Naive thymus-derived CD4-positive, alpha-beta T cell (primary cell): Measurements from ENCODE around the gene ANO1. TPM values are rescaled to one million over a fixed set of nuclear protein-coding genes. Genes with fewer than 3 reads are reported as not detected.

Experiments used
- ATAC-seq: fragments of 150-1000 bp; cut with Tn5 transposase; 2 replicates; pipeline ENCODE4 v1.10.0; 2021; ENCODE audit warnings: mild to moderate bottlenecking, moderate library complexity
- CTCF ChIA-PET: fragments of 350-600 bp; sonication (Branson Sonifier 250); formaldehyde crosslinking; loops from one replicate; lab custom pipeline; 2021; ENCODE audit warnings: antibody characterized with exemption; lab: Charles Lee
- POLR2A ChIA-PET: fragments of 350-600 bp; sonication (Branson Sonifier 250); formaldehyde crosslinking; loops from one replicate; lab custom pipeline; 2021; ENCODE audit warnings: antibody characterized with exemption, inconsistent platforms; lab: Charles Lee
- DNase-seq, 9 donors: peaks; one replicate each; pipeline versions ENCODE4 v3.0.0 to v3.0.0-alpha.2; 2020 to 2022; ENCODE audit warnings: mixed read lengths in 1 of 9
- H3K27ac ChIP-seq: one replicate; pipeline ENCODE4 v1.7.0; 2013; ENCODE audit warnings: mild to moderate bottlenecking, low read depth, low read length, moderate library complexity
- H3K27me3 ChIP-seq, 2 donors: one replicate each; pipeline ENCODE4 v1.7.0; 2013; ENCODE audit warnings: low read length in 2 of 2, mild to moderate bottlenecking in 2 of 2, moderate library complexity in 2 of 2; ENCODE audit not compliant: control insufficient read depth in 2 of 2, insufficient read depth in 2 of 2
- H3K36me3 ChIP-seq, 3 experiments: 1 replicate in 2 of 3; 2 replicates in 1 of 3; pipeline ENCODE4 v1.7.0; 2013; ENCODE audit warnings: low read length in 3 of 3, mild to moderate bottlenecking in 3 of 3, moderate library complexity in 1 of 3; ENCODE audit not compliant: insufficient read depth in 3 of 3, control insufficient read depth in 2 of 3
- H3K4me1 ChIP-seq, 2 donors: one replicate each; pipeline ENCODE4 v1.7.0; 2013; ENCODE audit warnings: low read length in 2 of 2, mild to moderate bottlenecking in 2 of 2, moderate library complexity in 1 of 2; ENCODE audit not compliant: control insufficient read depth in 2 of 2, insufficient read depth in 2 of 2
- H3K4me3 ChIP-seq: 2 replicates; pipeline ENCODE4 v1.7.0; 2013; ENCODE audit warnings: mild to moderate bottlenecking, low read length
- H3K9me3 ChIP-seq, 3 experiments: 1 replicate in 2 of 3; 2 replicates in 1 of 3; pipeline ENCODE4 v1.7.0; 2013; ENCODE audit warnings: low read length in 3 of 3; ENCODE audit not compliant: control insufficient read depth in 2 of 3
- H3K27ac Mint-ChIP-seq, 9 donors: one replicate each; pipeline ENCODE4 v1.8.0; 2020 to 2022; ENCODE audit warnings: mixed read lengths in 9 of 9, mild to moderate bottlenecking in 8 of 9, moderate library complexity in 5 of 9, inconsistent platforms in 2 of 9
- H3K27me3 Mint-ChIP-seq, 5 donors: one replicate each; pipeline ENCODE4 v1.8.0; 2021 to 2022; ENCODE audit warnings: mixed read lengths in 5 of 5, mild to moderate bottlenecking in 1 of 5
- H3K36me3 Mint-ChIP-seq, 5 donors: one replicate each; pipeline ENCODE4 v1.8.0; 2020 to 2022; ENCODE audit warnings: mixed read lengths in 5 of 5, mild to moderate bottlenecking in 3 of 5, inconsistent platforms in 1 of 5
- H3K4me1 Mint-ChIP-seq, 7 donors: one replicate each; pipeline ENCODE4 v1.8.0; 2020 to 2022; ENCODE audit warnings: mixed read lengths in 7 of 7, mild to moderate bottlenecking in 3 of 7, inconsistent platforms in 1 of 7
- H3K4me3 Mint-ChIP-seq, 10 donors: one replicate each; pipeline ENCODE4 v1.8.0; 2020 to 2022; ENCODE audit warnings: mild to moderate bottlenecking in 10 of 10, mixed read lengths in 10 of 10, moderate library complexity in 6 of 10, inconsistent platforms in 2 of 10
- H3K9me3 Mint-ChIP-seq, 11 donors: one replicate each; pipeline ENCODE4 v1.8.0; 2020 to 2022; ENCODE audit warnings: mixed read lengths in 11 of 11, mild to moderate bottlenecking in 4 of 11, inconsistent platforms in 1 of 11, moderate library complexity in 1 of 11
- intact Hi-C, 2 donors: fragments of 100-400 bp; cut with micrococcal nuclease; formaldehyde crosslinking; loops; one replicate each; pipeline ENCODE4 v1.15.1; 2023
- polyA plus RNA-seq, 2 donors: library from polyadenylated mRNA; unstranded; fragments of 300-500 nt; fragmentation: Illumina TruSeq; gene quantifications; one replicate each; pipeline ENCODE4 v1.2.3, GENCODE V29; 2021
- total RNA-seq, 6 experiments: library from RNA in 5 of 6; stranded (reverse) in 5 of 6; gene quantifications; 1 replicate in 5 of 6; 2 replicates in 1 of 6; pipeline ENCODE4 v1.2.3 and lab custom pipeline; 2021 to 2026

ANO1 gene
- total and polyA plus RNA-seq, 7 experiments from 2014 or later = not detected

DNA sequence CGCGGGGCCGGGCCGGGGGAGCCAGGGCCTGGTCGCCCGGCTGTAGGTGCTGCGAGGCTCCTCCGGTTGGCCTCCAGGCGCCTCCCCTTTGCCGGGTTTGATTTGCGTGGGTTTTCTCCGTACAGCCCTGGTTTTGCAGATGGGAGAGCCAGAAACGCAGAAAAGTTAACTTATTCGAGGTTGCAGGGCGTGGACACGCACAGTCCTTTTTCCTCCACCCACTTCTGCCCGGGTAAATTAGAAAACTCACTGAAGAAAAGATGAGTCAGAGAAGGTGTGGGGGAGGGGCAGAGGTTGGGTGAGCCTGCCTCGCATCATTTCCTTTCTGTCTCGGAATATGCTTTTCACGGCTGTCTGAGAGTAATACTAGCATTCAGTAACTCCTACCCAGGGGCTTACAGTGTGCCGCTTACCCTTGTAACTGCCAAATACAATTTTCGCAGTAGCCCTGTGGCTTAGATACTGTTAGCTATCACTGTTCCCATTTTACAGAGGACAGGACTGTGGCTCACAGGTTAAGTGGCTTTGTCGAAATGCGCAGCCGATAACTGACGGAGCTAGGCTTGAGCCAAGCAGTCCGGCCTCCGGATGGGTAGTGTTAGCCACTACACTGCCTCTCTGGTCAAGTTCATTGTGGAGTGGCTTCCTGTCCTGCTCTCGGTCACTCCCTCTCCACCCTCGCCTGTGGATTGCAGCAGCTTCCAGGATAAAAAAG lies 125.8 kb downstream of the ANO1 start:
- peaks cover 21 to 34% of the 10 kb centered on the region in 2 donors for H3K4me1 ChIP-seq
- Mint-ChIP-seq H3K36me3 (peaks cover 3 to 26% (median 14%) of the 10 kb centered on the region in 5 donors), H3K9me3 (no peaks in the 10 kb centered on the region), H3K27me3 (peaks cover 0 to 6% (median 0%) of the 10 kb centered on the region in 5 donors), H3K4me1 (peaks cover 32 to 62% (median 42%) of the 10 kb centered on the region in 7 donors), H3K4me3 (peak overlapping the region; percentile 92 to 99 (median 96)), H3K27ac (peak overlapping the region; percentile 93 to 99 (median 97))
- ChIA-PET POLR2A (interaction anchor here (0.9 to 3.3 kb wide), 5 partner anchors 10 to 522 kb away, joined by 3 to 16 read pairs (median 4); partner anchors contain the start of gene PPFIA1), CTCF (interaction anchor here (0.6 kb wide), 1 partner anchor 10 kb away, joined by 3 read pairs; no protein-coding TSS in a partner anchor)
- H3K36me3 ChIP-seq = peaks cover 14 to 41% (median 19%) of the 10 kb centered on the region in 3 experiments
- DNase-seq = peak; percentile 48 to 92 (median 79)
- H3K4me3 ChIP-seq = peak overlapping the region; percentile 97
- no peaks in the 10 kb centered on the region for H3K9me3 ChIP-seq
- H3K27me3 ChIP-seq = no peaks in the 10 kb centered on the region
- ATAC-seq = peak; percentile 86
- H3K27ac ChIP-seq = peak overlapping the region; percentile 81
- intact Hi-C loops = loop anchor here (1.0 to 10.0 kb wide), 7 partner anchors 66 to 1932 kb away; partner anchors contain the start of genes LTO1 (in 2 of the 2), PPFIA1 (in 2 of the 2), ANAPC15 (in 1 of the 2) and C11orf24 (in 1 of the 2)

DNA sequence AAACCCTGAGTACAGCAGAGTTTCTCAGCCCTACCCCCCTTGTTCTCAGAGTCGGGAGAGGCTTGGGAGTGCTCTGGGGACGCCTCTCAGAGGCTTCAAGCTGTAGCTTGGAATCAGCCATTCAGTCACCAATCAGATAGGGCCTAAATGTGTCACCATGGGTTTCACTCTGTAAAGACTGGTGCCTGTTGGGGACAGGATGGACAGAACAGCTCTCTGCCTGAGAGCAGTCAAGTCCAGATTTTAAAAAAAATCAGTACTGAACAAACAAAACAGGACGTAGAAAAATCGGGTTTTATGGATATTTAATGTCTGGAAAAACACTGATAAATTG lies 126.3 kb downstream of the ANO1 start:
- intact Hi-C loops = loop anchor here (5.0 to 10.0 kb wide), 4 partner anchors 527 to 1932 kb away; partner anchors contain the start of genes ANAPC15 (in 1 of the 2), C11orf24 (in 1 of the 2) and LTO1 (in 1 of the 2)
- no peaks in the 10 kb centered on the region for H3K9me3 ChIP-seq
- H3K4me1 ChIP-seq = peaks cover 21 to 34% of the 10 kb centered on the region in 2 donors
- ChIA-PET CTCF (interaction anchor here (0.6 kb wide), 1 partner anchor 9 kb away, joined by 3 read pairs; no protein-coding TSS in a partner anchor), POLR2A (interaction anchor here (0.9 to 3.3 kb wide), 5 partner anchors 11 to 522 kb away, joined by 3 to 16 read pairs (median 4); partner anchors contain the start of gene PPFIA1)
- ATAC-seq (no peak), DNase-seq (no peak)
- no peaks in the 10 kb centered on the region for H3K27me3 ChIP-seq
- Mint-ChIP-seq H3K36me3 (peaks cover 3 to 31% (median 19%) of the 10 kb centered on the region in 5 donors), H3K9me3 (no peaks in the 10 kb centered on the region), H3K27me3 (peaks cover 0 to 4% (median 0%) of the 10 kb centered on the region in 5 donors), H3K4me3 (peak overlapping the region; percentile 92 to 99 (median 96)), H3K27ac (peak overlapping the region; percentile 93 to 99 (median 97)), H3K4me1 (peaks cover 34 to 67% (median 48%) of the 10 kb centered on the region in 7 donors)
- peaks cover 14 to 46% (median 19%) of the 10 kb centered on the region in 3 experiments for H3K36me3 ChIP-seq
- H3K4me3 ChIP-seq = peak overlapping the region; percentile 97
- peak overlapping the region; percentile 81 for H3K27ac ChIP-seq

DNA sequence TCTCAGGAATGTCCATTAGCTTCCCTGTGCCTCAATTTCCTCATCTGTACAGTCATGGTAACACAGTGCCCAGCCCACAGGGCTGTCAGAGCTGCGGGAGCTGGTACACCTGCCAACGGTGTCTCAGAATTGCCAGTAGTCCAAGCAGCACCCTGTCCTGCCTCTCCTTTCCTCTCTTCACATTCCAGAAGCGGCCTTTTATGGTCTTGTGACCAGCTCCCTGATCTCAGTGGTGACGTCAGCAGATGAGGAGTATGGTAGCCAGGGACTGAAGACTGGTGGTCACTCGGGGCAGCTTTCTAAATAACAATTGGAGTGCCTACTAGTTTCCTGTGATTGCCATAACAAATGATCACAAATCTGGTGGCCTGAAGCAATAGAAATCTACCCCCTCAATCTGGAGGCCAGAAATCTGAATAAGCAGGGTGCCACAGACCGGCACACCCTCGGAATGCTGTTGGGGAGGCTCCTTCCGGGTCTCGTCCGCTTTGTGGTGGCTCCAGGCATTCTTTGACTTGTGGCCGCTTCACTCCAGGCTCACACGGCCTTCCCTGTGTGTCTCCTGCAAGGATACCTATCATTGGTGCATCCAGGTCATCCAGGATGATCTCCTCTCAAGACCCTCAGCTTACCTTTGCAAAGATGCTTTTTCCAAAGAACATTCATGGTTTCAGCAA lies 127.1 kb downstream of the ANO1 start:
- ChIA-PET POLR2A (interaction anchor here (1.1 to 3.3 kb wide), 2 partner anchors 63 to 66 kb away, joined by 4 to 16 read pairs; partner anchors contain the start of gene PPFIA1), CTCF (no interaction called here)
- Histone ChIP-seq H3K27me3 (no peaks in the 10 kb centered on the region), H3K4me1 (peaks cover 21 to 34% of the 10 kb centered on the region in 2 donors), H3K9me3 (no peaks in the 10 kb centered on the region), H3K27ac (peak overlapping the region; percentile 81), H3K4me3 (peak overlapping the region; percentile 97), H3K36me3 (peaks cover 14 to 47% (median 19%) of the 10 kb centered on the region in 3 experiments)
- H3K9me3 Mint-ChIP-seq = no peaks in the 10 kb centered on the region
- H3K4me1 Mint-ChIP-seq = peaks cover 38 to 74% (median 52%) of the 10 kb centered on the region in 7 donors
- peak overlapping the region; percentile 82 to 99 (median 97) for H3K27ac Mint-ChIP-seq
- intact Hi-C loops = loop anchor here in 1 of 2 donors (10.0 kb wide), 1 partner anchor 1910 kb away; the partner anchor contains the start of gene ANAPC15
- H3K4me3 Mint-ChIP-seq = peak overlapping the region; percentile 92 to 99 (median 96)
- H3K27me3 Mint-ChIP-seq = no peaks in the 10 kb centered on the region
- no peak for ATAC-seq
- DNase-seq = no peak
- peaks cover 3 to 36% (median 20%) of the 10 kb centered on the region in 5 donors for H3K36me3 Mint-ChIP-seq

DNA sequence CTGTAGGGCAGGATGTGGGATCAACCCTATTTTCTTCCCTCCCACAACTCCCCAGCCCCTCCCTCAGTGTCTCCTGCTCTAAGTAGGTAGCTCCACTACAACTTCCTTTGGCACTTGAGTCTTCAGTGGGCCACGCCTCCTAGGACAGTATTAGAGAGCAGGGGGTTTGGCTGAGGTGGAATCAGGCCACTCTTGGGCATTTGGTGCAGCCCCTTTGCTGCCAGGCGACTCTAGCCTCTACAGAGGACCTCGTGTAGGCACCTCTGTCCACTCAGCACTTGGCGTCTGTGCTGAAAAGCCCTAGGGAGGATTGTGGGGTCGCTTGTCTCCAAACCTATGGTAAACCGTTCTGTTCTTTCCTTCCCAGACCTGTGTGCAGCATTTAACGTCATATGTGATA lies 127.6 kb downstream of the ANO1 start:
- Histone ChIP-seq H3K4me3 (no peak overlapping the region), H3K36me3 (peaks cover 14 to 47% (median 19%) of the 10 kb centered on the region in 3 experiments), H3K27ac (peak overlapping the region; percentile 34), H3K9me3 (no peaks in the 10 kb centered on the region), H3K4me1 (peaks cover 21 to 34% of the 10 kb centered on the region in 2 donors), H3K27me3 (no peaks in the 10 kb centered on the region)
- peaks cover 3 to 37% (median 20%) of the 10 kb centered on the region in 5 donors for H3K36me3 Mint-ChIP-seq
- peaks cover 38 to 74% (median 53%) of the 10 kb centered on the region in 7 donors for H3K4me1 Mint-ChIP-seq
- intact Hi-C loops = loop anchor here in 1 of 2 donors (10.0 kb wide), 1 partner anchor 1909 kb away; the partner anchor contains the start of gene ANAPC15
- ChIA-PET CTCF (no interaction called here), POLR2A (interaction anchor here (1.1 to 3.3 kb wide), 2 partner anchors 62 to 66 kb away, joined by 4 to 16 read pairs; partner anchors contain the start of gene PPFIA1)
- H3K27me3 Mint-ChIP-seq = no peaks in the 10 kb centered on the region
- H3K4me3 Mint-ChIP-seq = peak overlapping the region; percentile 32 to 99 (median 96)
- H3K27ac Mint-ChIP-seq = peak overlapping the region; percentile 65 to 99 (median 95)
- H3K9me3 Mint-ChIP-seq = no peaks in the 10 kb centered on the region
- ATAC-seq = no peak
- no peak for DNase-seq

DNA sequence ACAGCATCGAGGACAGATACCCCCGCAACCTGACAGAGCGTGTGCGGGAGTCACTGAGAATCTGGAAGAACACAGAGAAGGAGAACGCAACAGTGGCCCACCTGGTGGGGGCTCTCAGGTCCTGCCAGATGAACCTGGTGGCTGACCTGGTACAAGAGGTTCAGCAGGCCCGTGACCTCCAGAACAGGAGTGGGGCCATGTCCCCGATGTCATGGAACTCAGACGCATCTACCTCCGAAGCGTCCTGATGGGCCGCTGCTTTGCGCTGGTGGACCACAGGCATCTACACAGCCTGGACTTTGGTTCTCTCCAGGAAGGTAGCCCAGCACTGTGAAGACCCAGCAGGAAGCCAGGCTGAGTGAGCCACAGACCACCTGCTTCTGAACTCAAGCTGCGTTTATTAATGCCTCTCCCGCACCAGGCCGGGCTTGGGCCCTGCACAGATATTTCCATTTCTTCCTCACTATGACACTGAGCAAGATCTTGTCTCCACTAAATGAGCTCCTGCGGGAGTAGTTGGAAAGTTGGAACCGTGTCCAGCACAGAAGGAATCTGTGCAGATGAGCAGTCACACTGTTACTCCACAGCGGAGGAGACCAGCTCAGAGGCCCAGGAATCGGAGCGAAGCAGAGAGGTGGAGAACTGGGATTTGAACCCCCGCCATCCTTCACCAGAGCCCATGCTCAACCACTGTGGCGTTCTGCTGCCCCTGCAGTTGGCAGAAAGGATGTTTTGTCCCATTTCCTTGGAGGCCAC lies 128.3 kb downstream of the ANO1 start:
- Mint-ChIP-seq H3K4me3 (peak overlapping the region in 8 of 10 donors; percentile 92 to 99 (median 96)), H3K27me3 (no peaks in the 10 kb centered on the region), H3K36me3 (peaks cover 3 to 37% (median 20%) of the 10 kb centered on the region in 5 donors), H3K4me1 (peaks cover 38 to 72% (median 53%) of the 10 kb centered on the region in 7 donors), H3K27ac (peak overlapping the region in 7 of 9 donors; percentile 38 to 99 (median 94)), H3K9me3 (no peaks in the 10 kb centered on the region)
- intact Hi-C loops = loop anchor here in 1 of 2 donors (10.0 kb wide), 1 partner anchor 1908 kb away; the partner anchor contains the start of gene ANAPC15
- no peaks in the 10 kb centered on the region for H3K9me3 ChIP-seq
- peaks cover 14 to 47% (median 19%) of the 10 kb centered on the region in 3 experiments for H3K36me3 ChIP-seq
- no peaks in the 10 kb centered on the region for H3K27me3 ChIP-seq
- no peak overlapping the region for H3K4me3 ChIP-seq
- ATAC-seq (no peak), DNase-seq (no peak)
- ChIA-PET POLR2A (interaction anchor here (0.7 kb wide), 1 partner anchor 8 kb away, joined by 3 read pairs; no protein-coding TSS in a partner anchor), CTCF (interaction anchor here (1.1 kb wide), 1 partner anchor 8 kb away, joined by 6 read pairs; no protein-coding TSS in a partner anchor)
- no peak overlapping the region for H3K27ac ChIP-seq
- peaks cover 21 to 34% of the 10 kb centered on the region in 2 donors for H3K4me1 ChIP-seq
